ENCODE measurements around the gene CXorf58. TPM values are rescaled to one million over a fixed set of nuclear protein-coding genes. Genes with fewer than 3 reads are reported as not detected.

Gene CXorf58
- total and polyA plus RNA-seq, 2 donors (not counting 1 experiment from before 2014, with no cell fraction given): 0.07 TPM; not detected in 1

DNA sequence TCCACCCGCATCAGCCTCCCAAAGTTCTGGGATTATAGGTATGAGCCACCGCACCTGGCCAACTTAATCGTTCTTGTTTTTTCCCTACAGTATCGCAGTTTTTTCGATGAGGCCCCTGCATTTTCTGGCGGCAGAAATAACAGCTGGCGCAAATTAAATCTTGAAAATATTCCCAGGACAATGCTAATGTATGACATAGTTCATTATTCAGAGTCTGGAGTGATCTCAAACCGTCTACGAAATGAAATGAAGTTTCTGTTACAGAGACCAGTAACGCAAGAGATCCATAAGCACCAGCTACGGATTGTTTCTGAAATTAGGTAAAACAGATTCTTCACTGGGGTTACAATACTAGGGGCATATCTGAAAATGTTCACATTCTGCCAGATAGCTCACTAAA, 27.3 kb downstream of the CXorf58 start:
- H3K79me2 ChIP-seq (ENCODE audit: control insufficient read depth, insufficient read depth, low read length): no peaks in the 10 kb centered on the region
- H4K20me1 ChIP-seq (ENCODE audit: control insufficient read depth, insufficient read depth, low read length, poor library complexity, severe bottlenecking): no peaks in the 10 kb centered on the region
- H3K36me3 ChIP-seq (replicated peaks in 1 of 2; ENCODE audit: control extremely low read depth in 1 of 2, control insufficient read depth in 1 of 2, extremely low read depth in 1 of 2, insufficient read depth in 2 of 2, low read length in 1 of 2): no peaks in the 10 kb centered on the region
- H3K27ac Mint-ChIP-seq: no peak overlapping the region
- 100% methylated on average over 2 of the region's 11 CpGs for WGBS (ENCODE audit: insufficient coverage)
- no peak overlapping the region for H3K4me2 ChIP-seq (replicated peaks; ENCODE audit: low read depth, low read length, poor library complexity, severe bottlenecking)
- H3K9me3 ChIP-seq (ENCODE audit: control extremely low read depth in 1 of 3, control insufficient read depth in 2 of 3, insufficient read depth in 1 of 3, low read length in 2 of 3): no peaks in the 10 kb centered on the region
- H3K4me1 ChIP-seq (ENCODE audit: control insufficient read depth in 2 of 2, insufficient read depth in 2 of 2, low read length in 2 of 2): no peaks in the 10 kb centered on the region
- H3K4me3 Mint-ChIP-seq: no peak overlapping the region
- H3K4me1 Mint-ChIP-seq: peaks cover 5% of the 10 kb centered on the region
- TF ChIP-seq EZH2 (IDR thresholded peaks at IDR 0.05; ENCODE audit: borderline replicate concordance, insufficient read depth, low read depth, low read length, poor library complexity, severe bottlenecking): no peak
- no peak overlapping the region for H3K9ac ChIP-seq (ENCODE audit: low read length)
- no peak overlapping the region for H3K4me3 ChIP-seq (ENCODE audit: control extremely low read depth in 1 of 5, extremely low read depth in 1 of 5, insufficient read depth in 1 of 5, low read depth in 2 of 5, low read length in 4 of 5)
- H3K27me3 Mint-ChIP-seq: no peaks in the 10 kb centered on the region
- no peak for DNase-seq
- CTCF ChIA-PET: no interaction called here
- POLR2A ChIA-PET: no interaction called here
- no peak overlapping the region for H2AFZ ChIP-seq (ENCODE audit: insufficient read depth, low read depth, low read length, poor library complexity, severe bottlenecking)
- no peaks in the 10 kb centered on the region for H3K9me3 Mint-ChIP-seq (ENCODE audit: insufficient read depth)
- H3K27ac ChIP-seq (ENCODE audit: low read length in 2 of 2): no peak overlapping the region
- ATAC-seq (ENCODE audit: low read depth): no peak
- H3K27me3 ChIP-seq (replicated peaks in 1 of 4; ENCODE audit: control extremely low read depth in 1 of 4, control insufficient read depth in 3 of 4, insufficient read depth in 4 of 4, low read length in 3 of 4): no peaks in the 10 kb centered on the region
- intact Hi-C loops (cut with micrococcal nuclease): no loop called here

DNA sequence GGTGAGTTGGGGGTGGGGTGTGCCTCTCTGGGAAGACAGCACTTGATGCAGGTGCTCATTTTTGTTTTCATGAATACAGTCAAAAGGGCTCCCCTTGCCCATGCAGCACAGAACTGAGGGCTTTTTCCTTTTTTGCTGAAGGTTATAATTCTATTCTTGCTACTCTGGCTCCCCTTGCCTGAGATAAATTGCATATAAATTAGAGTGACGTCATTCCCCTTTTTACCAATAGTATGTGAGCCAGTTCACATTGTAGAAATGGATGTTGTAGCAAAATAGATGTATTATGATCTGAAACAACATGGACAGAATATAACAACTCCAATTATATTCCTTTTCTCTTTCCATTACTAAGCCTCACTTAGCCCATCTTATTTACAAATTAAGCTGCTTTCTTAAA, 28.4 kb downstream of the CXorf58 start:
- Histone ChIP-seq H3K27ac (ENCODE audit: low read length in 2 of 2) (no peak overlapping the region), H3K4me1 (ENCODE audit: control insufficient read depth in 2 of 2, insufficient read depth in 2 of 2, low read length in 2 of 2) (no peaks in the 10 kb centered on the region), H3K36me3 (replicated peaks in 1 of 2; ENCODE audit: control extremely low read depth in 1 of 2, control insufficient read depth in 1 of 2, extremely low read depth in 1 of 2, insufficient read depth in 2 of 2, low read length in 1 of 2) (no peaks in the 10 kb centered on the region), H3K27me3 (replicated peaks in 1 of 4; ENCODE audit: control extremely low read depth in 1 of 4, control insufficient read depth in 3 of 4, insufficient read depth in 4 of 4, low read length in 3 of 4) (no peaks in the 10 kb centered on the region), H4K20me1 (ENCODE audit: control insufficient read depth, insufficient read depth, low read length, poor library complexity, severe bottlenecking) (no peaks in the 10 kb centered on the region), H3K79me2 (ENCODE audit: control insufficient read depth, insufficient read depth, low read length) (no peaks in the 10 kb centered on the region), H2AFZ (ENCODE audit: insufficient read depth, low read depth, low read length, poor library complexity, severe bottlenecking) (no peak overlapping the region), H3K4me3 (ENCODE audit: control extremely low read depth in 1 of 5, extremely low read depth in 1 of 5, insufficient read depth in 1 of 5, low read depth in 2 of 5, low read length in 4 of 5) (no peak overlapping the region), H3K4me2 (replicated peaks; ENCODE audit: low read depth, low read length, poor library complexity, severe bottlenecking) (no peak overlapping the region), H3K9me3 (ENCODE audit: control extremely low read depth in 1 of 3, control insufficient read depth in 2 of 3, insufficient read depth in 1 of 3, low read length in 2 of 3) (no peaks in the 10 kb centered on the region), H3K9ac (ENCODE audit: low read length) (no peak overlapping the region)
- no CpG with 5 or more reads among the region's 1 CpG for WGBS (ENCODE audit: insufficient coverage)
- ATAC-seq (ENCODE audit: low read depth) (no peak), DNase-seq (no peak)
- H3K9me3 Mint-ChIP-seq (ENCODE audit: insufficient read depth): no peaks in the 10 kb centered on the region
- ChIA-PET CTCF (no interaction called here), POLR2A (no interaction called here)
- no peak overlapping the region for H3K4me3 Mint-ChIP-seq
- peaks cover 2% of the 10 kb centered on the region for H3K4me1 Mint-ChIP-seq
- intact Hi-C loops (cut with micrococcal nuclease): no loop called here
- H3K27ac Mint-ChIP-seq: no peak overlapping the region
- TF ChIP-seq EZH2 (IDR thresholded peaks at IDR 0.05; ENCODE audit: borderline replicate concordance, insufficient read depth, low read depth, low read length, poor library complexity, severe bottlenecking): no peak
- TF ChIP-seq, protein P1, sequence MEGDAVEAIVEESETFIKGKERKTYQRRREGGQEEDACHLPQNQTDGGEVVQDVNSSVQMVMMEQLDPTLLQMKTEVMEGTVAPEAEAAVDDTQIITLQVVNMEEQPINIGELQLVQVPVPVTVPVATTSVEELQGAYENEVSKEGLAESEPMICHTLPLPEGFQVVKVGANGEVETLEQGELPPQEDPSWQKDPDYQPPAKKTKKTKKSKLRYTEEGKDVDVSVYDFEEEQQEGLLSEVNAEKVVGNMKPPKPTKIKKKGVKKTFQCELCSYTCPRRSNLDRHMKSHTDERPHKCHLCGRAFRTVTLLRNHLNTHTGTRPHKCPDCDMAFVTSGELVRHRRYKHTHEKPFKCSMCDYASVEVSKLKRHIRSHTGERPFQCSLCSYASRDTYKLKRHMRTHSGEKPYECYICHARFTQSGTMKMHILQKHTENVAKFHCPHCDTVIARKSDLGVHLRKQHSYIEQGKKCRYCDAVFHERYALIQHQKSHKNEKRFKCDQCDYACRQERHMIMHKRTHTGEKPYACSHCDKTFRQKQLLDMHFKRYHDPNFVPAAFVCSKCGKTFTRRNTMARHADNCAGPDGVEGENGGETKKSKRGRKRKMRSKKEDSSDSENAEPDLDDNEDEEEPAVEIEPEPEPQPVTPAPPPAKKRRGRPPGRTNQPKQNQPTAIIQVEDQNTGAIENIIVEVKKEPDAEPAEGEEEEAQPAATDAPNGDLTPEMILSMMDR (IDR thresholded peaks at IDR 0.05): no peak
- no peaks in the 10 kb centered on the region for H3K27me3 Mint-ChIP-seq
